KMS-11 (cell line): ENCODE data around the gene STK25.

Experiments
- H2AFZ ChIP-seq: fragments of 200-600 bp; sonication (generic); 2 replicates; pipeline ENCODE4 v1.6.1; 2016; ENCODE audit warnings: antibody characterized with exemption, mixed run types, low read depth
- H3K27ac ChIP-seq: fragments of 200-600 bp; sonication (generic); 2 replicates; pipeline ENCODE4 v1.6.1; 2016; ENCODE audit warnings: mild to moderate bottlenecking, mixed run types
- H3K27me3 ChIP-seq: fragments of 200-600 bp; sonication (generic); 2 replicates; pipeline ENCODE4 v1.6.1; 2017; ENCODE audit warnings: mild to moderate bottlenecking, low read depth, mixed run types, moderate library complexity; ENCODE audit not compliant: insufficient read depth
- H3K36me3 ChIP-seq: fragments of 200-600 bp; sonication (generic); 2 replicates; pipeline ENCODE4 v1.6.1; 2017; ENCODE audit warnings: mild to moderate bottlenecking, mixed run types; ENCODE audit not compliant: insufficient read depth
- H3K4me1 ChIP-seq: fragments of 200-600 bp; sonication (generic); 2 replicates; pipeline ENCODE4 v1.6.1; 2016; ENCODE audit warnings: mild to moderate bottlenecking, low read depth, mixed run types; ENCODE audit not compliant: poor library complexity, severe bottlenecking
- H3K4me2 ChIP-seq: fragments of 200-600 bp; sonication (generic); 2 replicates; pipeline ENCODE4 v1.7.0; 2016; ENCODE audit warnings: mild to moderate bottlenecking, mixed run types
- H3K4me3 ChIP-seq: fragments of 200-600 bp; sonication (generic); IDR thresholded peaks from 2 replicates; pipeline ENCODE4 v1.6.1; 2017; ENCODE audit warnings: low read depth, low read length, mixed read lengths; ENCODE audit not compliant: insufficient read depth
- H3K79me2 ChIP-seq: fragments of 200-600 bp; sonication (generic); 2 replicates; pipeline ENCODE4 v1.6.1; 2016; ENCODE audit warnings: low read depth, mixed run types; ENCODE audit not compliant: insufficient read depth
- H3K9ac ChIP-seq: fragments of 200-600 bp; sonication (generic); 2 replicates; pipeline ENCODE4 v1.6.1; 2016; ENCODE audit warnings: mild to moderate bottlenecking, mixed run types
- H4K20me1 ChIP-seq: fragments of 200-600 bp; sonication (generic); 2 replicates; pipeline ENCODE4 v1.6.1; 2016; ENCODE audit warnings: mild to moderate bottlenecking, mixed run types; ENCODE audit not compliant: insufficient read depth
- CTCF ChIP-seq: fragments of 200-600 bp; sonication (generic); conservative IDR thresholded peaks from 2 replicates; pipeline ENCODE4 v1.6.1; 2017; ENCODE audit warnings: low read depth, mild to moderate bottlenecking, antibody characterized with exemption, low read length, moderate library complexity, mixed read lengths

STK25 gene

GRCh38 chr2:241493092-241493491, 15.3 kb downstream of the STK25 start:
- Histone ChIP-seq H3K9ac (no peak overlapping the region), H3K27ac (no peak overlapping the region), H3K4me2 (no peak overlapping the region), H3K36me3 (no peaks in the 10 kb centered on the region), H3K79me2 (no peaks in the 10 kb centered on the region), H2AFZ (no peak overlapping the region), H3K4me1 (no peaks in the 10 kb centered on the region), H3K4me3 (no peak overlapping the region), H3K27me3 (no peaks in the 10 kb centered on the region), H4K20me1 (no peaks in the 10 kb centered on the region)
- no peak for TF ChIP-seq CTCF

- no peak overlapping the region for H3K27ac ChIP-seq
- H3K4me3 ChIP-seq: no peak overlapping the region
- no peaks in the 10 kb centered on the region for H3K4me1 ChIP-seq
- H3K36me3 ChIP-seq: no peaks in the 10 kb centered on the region
- H3K79me2 ChIP-seq: no peaks in the 10 kb centered on the region
- no peak for TF ChIP-seq CTCF
- no peak overlapping the region for H3K9ac ChIP-seq
- no peak overlapping the region for H3K4me2 ChIP-seq
- H4K20me1 ChIP-seq: no peaks in the 10 kb centered on the region
- no peak overlapping the region for H2AFZ ChIP-seq
- H3K27me3 ChIP-seq: no peaks in the 10 kb centered on the region
Observed at GRCh38 chr2:241492174-241492565, 16.2 kb downstream of the STK25 start.

GRCh38 chr2:241491549-241492173, 16.7 kb downstream of the STK25 start:
- H3K4me2 ChIP-seq: no peak overlapping the region
- H3K27me3 ChIP-seq: no peaks in the 10 kb centered on the region
- no peak overlapping the region for H2AFZ ChIP-seq
- H4K20me1 ChIP-seq: no peaks in the 10 kb centered on the region
- H3K27ac ChIP-seq: no peak overlapping the region
- no peak overlapping the region for H3K9ac ChIP-seq
- H3K4me1 ChIP-seq: no peaks in the 10 kb centered on the region
- TF ChIP-seq CTCF: no peak
- H3K4me3 ChIP-seq: no peak overlapping the region
- no peaks in the 10 kb centered on the region for H3K36me3 ChIP-seq
- no peaks in the 10 kb centered on the region for H3K79me2 ChIP-seq

- Histone ChIP-seq H3K9ac (no peak overlapping the region), H3K27ac (no peak overlapping the region), H3K4me3 (no peak overlapping the region), H3K36me3 (no peaks in the 10 kb centered on the region), H2AFZ (no peak overlapping the region), H3K27me3 (no peaks in the 10 kb centered on the region), H3K4me2 (no peak overlapping the region), H4K20me1 (no peaks in the 10 kb centered on the region), H3K4me1 (no peaks in the 10 kb centered on the region), H3K79me2 (no peaks in the 10 kb centered on the region)
- TF ChIP-seq CTCF: no peak
Observed at GRCh38 chr2:241490825-241491506, 17.4 kb downstream of the STK25 start.
